ENCODE measurements around the gene ARHGEF9. TPM values are rescaled to one million over a fixed set of nuclear protein-coding genes. Genes with fewer than 3 reads are reported as not detected.

Gene ARHGEF9
- total RNA-seq, 1 donor from 2014 or later, result 20.9 TPM

- no peak for DNase-seq (ENCODE audit: low spot score, unreplicated experiment)
- Mint-ChIP-seq H3K4me1 (ENCODE audit: low read depth) (no peaks in the 10 kb centered on the region), H3K4me3 (ENCODE audit: low read depth) (no peak overlapping the region), H3K27ac (no peak overlapping the region), H3K36me3 (ENCODE audit: insufficient read depth) (peaks cover 1% of the 10 kb centered on the region), H3K9me3 (ENCODE audit: low read depth) (peaks cover 13% of the 10 kb centered on the region), H3K27me3 (no peaks in the 10 kb centered on the region)
- TF ChIP-seq CTCF (IDR thresholded peaks at IDR 0.05; ENCODE audit: unreplicated experiment), result no peak
These were observed 45.1 kb downstream of the ARHGEF9 start for GRCh38 chrX:63739885-63740284.

GRCh38 chrX:63738696-63739095, 46.3 kb downstream of the ARHGEF9 start:
- Mint-ChIP-seq H3K4me1 (ENCODE audit: low read depth) (no peaks in the 10 kb centered on the region), H3K9me3 (ENCODE audit: low read depth) (peaks cover 13% of the 10 kb centered on the region), H3K27ac (no peak overlapping the region), H3K4me3 (ENCODE audit: low read depth) (no peak overlapping the region), H3K36me3 (ENCODE audit: insufficient read depth) (peaks cover 1% of the 10 kb centered on the region), H3K27me3 (no peaks in the 10 kb centered on the region)
- TF ChIP-seq CTCF (IDR thresholded peaks at IDR 0.05; ENCODE audit: unreplicated experiment), result no peak
- DNase-seq (ENCODE audit: low spot score, unreplicated experiment), result no peak

- H3K36me3 Mint-ChIP-seq (ENCODE audit: insufficient read depth), result no peaks in the 10 kb centered on the region
- no peak for DNase-seq (ENCODE audit: low spot score, unreplicated experiment)
- no peaks in the 10 kb centered on the region for H3K4me1 Mint-ChIP-seq (ENCODE audit: low read depth)
- H3K4me3 Mint-ChIP-seq (ENCODE audit: low read depth), result no peak overlapping the region
- no peak for TF ChIP-seq CTCF (IDR thresholded peaks at IDR 0.05; ENCODE audit: unreplicated experiment)
- no peak overlapping the region for H3K27ac Mint-ChIP-seq
- H3K27me3 Mint-ChIP-seq, result no peaks in the 10 kb centered on the region
- peaks cover 16% of the 10 kb centered on the region for H3K9me3 Mint-ChIP-seq (ENCODE audit: low read depth)
These were observed 47.7 kb downstream of the ARHGEF9 start for GRCh38 chrX:63737131-63737921.

GRCh38 chrX:63735882-63736281, 49.1 kb downstream of the ARHGEF9 start:
- Mint-ChIP-seq H3K27me3 (no peaks in the 10 kb centered on the region), H3K4me3 (ENCODE audit: low read depth) (no peak overlapping the region), H3K36me3 (ENCODE audit: insufficient read depth) (no peaks in the 10 kb centered on the region), H3K27ac (no peak overlapping the region), H3K4me1 (ENCODE audit: low read depth) (no peaks in the 10 kb centered on the region), H3K9me3 (ENCODE audit: low read depth) (peaks cover 13% of the 10 kb centered on the region)
- TF ChIP-seq CTCF (IDR thresholded peaks at IDR 0.05; ENCODE audit: unreplicated experiment), result no peak
- no peak for DNase-seq (ENCODE audit: low spot score, unreplicated experiment)

GRCh38 chrX:63720293-63720692, 64.7 kb downstream of the ARHGEF9 start:
- TF ChIP-seq CTCF (IDR thresholded peaks at IDR 0.05; ENCODE audit: unreplicated experiment), result no peak
- no peak overlapping the region for H3K27ac Mint-ChIP-seq
- no peak overlapping the region for H3K4me3 Mint-ChIP-seq (ENCODE audit: low read depth)
- DNase-seq (ENCODE audit: low spot score, unreplicated experiment), result no peak
- no peaks in the 10 kb centered on the region for H3K27me3 Mint-ChIP-seq
- no peaks in the 10 kb centered on the region for H3K4me1 Mint-ChIP-seq (ENCODE audit: low read depth)
- H3K36me3 Mint-ChIP-seq (ENCODE audit: insufficient read depth), result peaks cover 6% of the 10 kb centered on the region
- peaks cover 15% of the 10 kb centered on the region for H3K9me3 Mint-ChIP-seq (ENCODE audit: low read depth)
